AG04450 (cell line): ENCODE data around the gene CDK6. TPM values are rescaled to one million over a fixed set of nuclear protein-coding genes. Genes with fewer than 3 reads are reported as not detected.

ENCODE experiments used
- CTCF ChIA-PET: fragments of 300-600, 350-600 bp; formaldehyde crosslinking; extraction: SDS; loops from one replicate; lab custom pipeline; 2022; ENCODE audit warnings: antibody characterized with exemption, inconsistent platforms; lab: Charles Lee
- POLR2A ChIA-PET: fragments of 350-600 bp; formaldehyde crosslinking; extraction: SDS; loops from one replicate; lab custom pipeline; 2021; ENCODE audit warnings: antibody characterized with exemption, inconsistent platforms; lab: Yijun Ruan, JAX
- DNase-seq: peaks from one replicate; pipeline ENCODE4 v3.0.0-alpha.2; 2011; ENCODE audit warnings: low read depth, low spot score
- H3K27ac ChIP-seq: one replicate; pipeline ENCODE4 v1.5.1; 2012; ENCODE audit warnings: low read depth, low read length, control low read depth
- H3K27me3 ChIP-seq: one replicate; pipeline ENCODE4 v1.6.0; 2012; ENCODE audit warnings: low read length; ENCODE audit not compliant: control insufficient read depth, insufficient read depth
- H3K4me3 ChIP-seq: 2 replicates; pipeline ENCODE4 v1.5.1; 2011; ENCODE audit warnings: mild to moderate bottlenecking, low read depth, low read length, control low read depth
- H3K9me3 ChIP-seq: 2 replicates; pipeline ENCODE4 v1.5.1; 2012; ENCODE audit warnings: low read length; ENCODE audit not compliant: control insufficient read depth, insufficient read depth
- CTCF ChIP-seq: IDR thresholded peaks from 2 replicates; pipeline ENCODE4 v1.5.1; 2011; ENCODE audit warnings: low read depth, low read length, control low read depth, inconsistent platforms
- polyA plus RNA-seq: library from polyadenylated mRNA; depleted of rRNA; stranded (reverse); fragments of >200 nt; gene quantifications from 2 replicates; pipeline ENCODE4 v1.2.3, GENCODE V29; 2011

CDK6 gene
- polyA plus RNA-seq, 1 experiment = 40.6 TPM

- TF ChIP-seq CTCF = no peak
- no peak overlapping the region for H3K4me3 ChIP-seq
- DNase-seq = no peak
- POLR2A ChIA-PET = no interaction called here
- no peak overlapping the region for H3K27ac ChIP-seq
- no peaks in the 10 kb centered on the region for H3K27me3 ChIP-seq
- CTCF ChIA-PET = no interaction called here
- H3K9me3 ChIP-seq = no peaks in the 10 kb centered on the region
Observed at GRCh38 chr7:92644406-92645113, 191.8 kb downstream of the CDK6 start.

GRCh38 chr7:92643821-92644220 lies 192.6 kb downstream of the CDK6 start:
- Histone ChIP-seq H3K4me3 (no peak overlapping the region), H3K27ac (no peak overlapping the region), H3K27me3 (no peaks in the 10 kb centered on the region), H3K9me3 (no peaks in the 10 kb centered on the region)
- CTCF ChIA-PET = no interaction called here
- DNase-seq = no peak
- POLR2A ChIA-PET = no interaction called here
- no peak for TF ChIP-seq CTCF

GRCh38 chr7:92641921-92642511 lies 194.4 kb downstream of the CDK6 start:
- POLR2A ChIA-PET = interaction anchor here (1.0 kb wide), 1 partner anchor 113 kb away, joined by 3 read pairs; the partner anchor contains the start of gene RBM48

GRCh38 chr7:92639966-92640365 lies 196.4 kb downstream of the CDK6 start:
- Histone ChIP-seq H3K27me3 (no peaks in the 10 kb centered on the region), H3K27ac (no peak overlapping the region), H3K4me3 (no peak overlapping the region), H3K9me3 (no peaks in the 10 kb centered on the region)
- ChIA-PET CTCF (no interaction called here), POLR2A (no interaction called here)
- no peak for TF ChIP-seq CTCF
- no peak for DNase-seq

More at GRCh38 chr7:92641921-92642511, 194.4 kb downstream of the CDK6 start:
- H3K9me3 ChIP-seq = no peaks in the 10 kb centered on the region
- no peaks in the 10 kb centered on the region for H3K27me3 ChIP-seq
- no peak for TF ChIP-seq CTCF
- no peak overlapping the region for H3K4me3 ChIP-seq
- peak; percentile 18 for DNase-seq
- CTCF ChIA-PET = interaction anchor here (0.6 kb wide), 1 partner anchor 12 kb away, joined by 5 read pairs; no protein-coding TSS in a partner anchor
- H3K27ac ChIP-seq = peak overlapping the region; percentile 78

GRCh38 chr7:92639213-92639896 lies 197.0 kb downstream of the CDK6 start:
- H3K27ac ChIP-seq = no peak overlapping the region
- ChIA-PET CTCF (no interaction called here), POLR2A (no interaction called here)
- no peaks in the 10 kb centered on the region for H3K9me3 ChIP-seq
- H3K27me3 ChIP-seq = no peaks in the 10 kb centered on the region
- no peak for TF ChIP-seq CTCF
- DNase-seq = no peak
- H3K4me3 ChIP-seq = no peak overlapping the region
